A172 (cell line): Measurements from ENCODE around the gene C1QTNF7. TPM values are rescaled to one million over a fixed set of nuclear protein-coding genes. Genes with fewer than 3 reads are reported as not detected.

Experiments used
- DNase-seq: peaks from one replicate; pipeline ENCODE4 v3.0.0-alpha.2; 2015; ENCODE audit warnings: low spot score
- total RNA-seq: library from RNA; depleted of rRNA; stranded (reverse); fragments of >200 nt; shearing (Covaris generic); gene quantifications from 2 replicates; pipeline ENCODE4 v1.2.3, GENCODE V29; 2014

Gene C1QTNF7
- total RNA-seq, 1 experiment from 2014 or later, result not detected

- DNase-seq, result peak; percentile 35
Measured at GRCh38 chr4:15457406-15458201, 29.8 kb downstream of the C1QTNF7 start.

DNA sequence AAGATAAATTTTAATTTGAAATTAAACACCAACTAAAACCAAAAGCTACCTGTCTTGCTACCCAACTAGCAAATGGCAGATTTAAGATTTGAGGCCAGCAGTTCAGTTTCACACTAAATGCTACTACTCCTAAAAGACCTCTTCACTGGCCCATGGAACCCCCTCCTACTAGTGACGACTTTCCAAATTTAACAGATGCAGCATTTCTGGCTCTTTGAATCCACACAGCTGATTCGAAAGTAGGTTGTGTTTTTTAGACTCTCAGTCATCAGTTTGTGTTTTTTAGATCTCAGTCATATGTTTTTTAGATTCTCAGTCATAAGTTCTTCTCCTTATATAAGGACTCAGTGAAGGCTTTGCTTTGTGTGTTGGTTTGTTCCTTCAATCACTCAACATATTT lies 30.8 kb downstream of the C1QTNF7 start:
- no peak for DNase-seq

DNA sequence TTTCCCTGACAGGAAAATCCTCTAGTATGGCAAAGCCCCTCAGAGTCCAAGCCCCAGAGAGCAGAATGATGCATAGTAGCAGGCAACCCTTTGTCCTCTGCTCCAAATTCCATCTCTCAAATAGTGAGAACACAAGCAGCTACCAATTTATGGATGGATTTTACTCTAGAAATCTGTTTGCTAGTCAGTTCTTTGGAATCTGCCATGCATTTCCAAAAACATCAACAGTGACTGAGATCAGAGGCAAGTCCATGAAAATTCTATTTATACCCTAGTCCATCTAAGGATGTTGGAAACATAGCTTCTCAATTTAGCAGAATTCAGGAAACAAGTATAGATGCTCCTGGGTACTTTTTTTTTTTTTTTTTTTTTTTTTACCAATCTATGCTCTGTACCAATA lies 31.9 kb downstream of the C1QTNF7 start:
- no peak for DNase-seq

GRCh38 chr4:15466596-15466995 lies 38.8 kb downstream of the C1QTNF7 start:
- DNase-seq, result no peak

DNA sequence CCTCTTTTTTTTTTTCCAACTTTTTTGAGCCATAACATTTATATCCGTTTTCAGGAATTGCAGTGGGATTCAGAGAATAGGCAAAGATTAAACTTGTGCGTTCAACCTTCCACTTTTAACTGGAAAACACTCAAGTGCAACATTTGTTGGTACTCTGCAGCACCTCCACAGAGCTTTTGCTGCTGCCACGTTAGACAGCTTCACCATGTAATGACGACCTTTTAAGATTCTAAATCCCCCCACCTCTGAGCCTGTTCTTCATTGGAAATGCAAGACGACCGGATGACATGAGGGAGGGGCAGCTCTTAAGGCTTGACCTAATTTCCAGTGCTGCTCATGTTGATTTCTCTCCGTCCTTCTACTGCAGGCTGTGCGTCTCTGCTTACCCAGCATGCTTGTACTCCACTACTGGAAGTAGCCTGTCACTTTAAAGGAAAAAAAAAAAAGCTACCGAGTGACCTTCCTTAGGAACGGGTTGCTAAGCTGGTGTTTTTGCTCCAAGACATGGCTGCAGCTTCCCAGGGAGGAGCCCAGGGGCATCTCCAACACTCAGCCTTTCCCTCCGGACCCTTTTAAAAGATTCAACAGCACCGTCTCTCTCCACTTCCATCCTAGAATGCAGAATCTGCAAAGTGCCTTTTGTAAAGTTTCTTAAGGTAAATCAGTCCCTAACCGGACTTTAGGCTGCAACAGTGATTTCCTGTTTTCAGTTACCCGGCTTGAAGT lies 41.7 kb downstream of the C1QTNF7 start, which contains the start of gene CC2D2A:
CC2D2A (plus strand) TSS at position 481 of the 726 bp plus-strand sequence. CDS start 6,051 bp downstream, outside the sequence.
- DNase-seq, result peak; percentile 28

DNA sequence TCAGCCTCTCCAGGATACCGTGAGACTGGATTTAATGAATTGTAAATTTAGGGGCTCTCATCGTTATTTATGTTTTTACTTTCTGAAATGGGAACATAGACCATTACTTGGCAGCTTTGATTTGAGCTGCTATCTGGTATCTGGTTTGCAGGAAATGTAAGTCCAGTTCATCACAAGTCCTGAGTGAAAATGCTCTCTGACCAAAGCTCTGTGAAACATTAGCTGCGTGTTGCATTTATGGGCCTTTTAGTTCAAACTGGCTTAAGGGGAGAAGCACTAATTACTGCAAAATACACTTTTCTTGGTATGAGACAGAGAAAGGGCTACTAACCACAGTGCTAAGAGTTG lies 42.3 kb downstream of the C1QTNF7 start:
- DNase-seq, result no peak

- no peak for DNase-seq
Measured at GRCh38 chr4:15476396-15476795, 48.6 kb downstream of the C1QTNF7 start.

DNA sequence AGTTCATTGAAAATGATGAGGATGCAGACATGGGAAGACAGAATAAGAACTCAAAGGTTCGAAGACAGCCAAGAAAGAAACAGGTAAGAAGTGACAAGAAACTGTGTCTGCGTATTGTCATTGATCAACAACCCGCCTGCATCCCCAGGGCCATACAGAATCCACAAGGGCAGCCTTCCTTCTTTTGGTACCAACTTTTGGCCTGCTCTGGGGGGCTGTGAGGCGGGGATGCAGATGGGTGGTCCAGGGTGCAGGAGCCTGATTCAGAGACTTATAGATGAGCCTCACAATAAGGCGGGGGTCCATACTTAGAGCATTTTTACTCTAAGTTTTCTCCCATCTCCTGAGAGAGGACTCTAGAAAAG lies 50.9 kb downstream of the C1QTNF7 start:
- DNase-seq, result no peak

DNA sequence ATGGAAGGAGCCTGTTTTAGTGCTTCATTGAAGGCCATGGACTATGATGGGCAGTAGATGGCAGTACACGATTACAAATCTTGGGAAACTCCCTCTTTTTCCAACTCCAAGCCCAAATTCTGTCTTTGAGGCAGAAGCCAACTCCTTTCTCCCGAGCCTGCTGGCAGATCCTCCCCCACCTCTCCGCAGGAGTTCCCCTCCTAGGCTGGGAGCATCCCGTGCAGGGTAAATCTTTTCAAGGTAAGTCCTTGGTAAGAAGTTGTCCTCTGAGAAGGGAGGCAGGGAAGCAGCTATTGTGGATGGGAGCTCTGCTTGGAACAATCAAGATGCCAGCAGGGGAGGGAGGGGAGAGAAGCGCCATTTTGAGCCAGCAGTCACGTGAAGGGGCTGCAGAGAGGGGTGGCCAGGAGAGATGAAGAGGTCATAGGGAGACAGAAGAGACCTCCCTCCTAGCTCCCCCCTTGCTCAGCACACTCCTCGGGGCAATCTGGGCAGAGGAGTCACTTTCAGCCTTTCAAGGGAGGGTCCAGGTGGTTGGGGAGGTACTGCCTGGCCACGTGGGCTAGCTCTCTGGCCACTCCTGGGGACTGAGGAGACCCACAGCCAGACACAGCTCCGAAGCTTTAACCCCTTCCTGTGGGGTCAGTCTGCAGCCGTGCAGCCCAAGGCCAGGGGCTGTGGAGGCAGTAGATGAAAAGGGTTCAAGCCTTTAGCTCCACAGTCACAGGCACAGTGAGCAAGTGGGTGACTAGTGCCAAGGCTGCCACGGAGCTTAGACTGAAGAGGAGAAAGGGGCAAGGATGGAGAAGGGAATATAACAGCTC lies 51.5 kb downstream of the C1QTNF7 start:
- peak; percentile 84 for DNase-seq

DNA sequence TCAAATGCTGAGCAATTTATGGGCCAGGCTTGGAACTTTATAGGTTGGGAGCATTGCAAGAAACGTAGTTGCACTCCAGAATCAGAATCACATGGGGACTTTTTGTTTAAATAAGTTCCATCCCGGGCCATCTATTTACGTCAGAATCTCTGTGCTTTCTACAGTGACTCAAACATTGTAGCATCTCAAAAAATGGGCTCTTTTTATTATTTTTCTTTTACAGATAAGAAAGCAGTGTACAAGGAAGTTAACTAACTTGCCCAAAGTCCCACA lies 52.0 kb downstream of the C1QTNF7 start:
- no peak for DNase-seq

DNA sequence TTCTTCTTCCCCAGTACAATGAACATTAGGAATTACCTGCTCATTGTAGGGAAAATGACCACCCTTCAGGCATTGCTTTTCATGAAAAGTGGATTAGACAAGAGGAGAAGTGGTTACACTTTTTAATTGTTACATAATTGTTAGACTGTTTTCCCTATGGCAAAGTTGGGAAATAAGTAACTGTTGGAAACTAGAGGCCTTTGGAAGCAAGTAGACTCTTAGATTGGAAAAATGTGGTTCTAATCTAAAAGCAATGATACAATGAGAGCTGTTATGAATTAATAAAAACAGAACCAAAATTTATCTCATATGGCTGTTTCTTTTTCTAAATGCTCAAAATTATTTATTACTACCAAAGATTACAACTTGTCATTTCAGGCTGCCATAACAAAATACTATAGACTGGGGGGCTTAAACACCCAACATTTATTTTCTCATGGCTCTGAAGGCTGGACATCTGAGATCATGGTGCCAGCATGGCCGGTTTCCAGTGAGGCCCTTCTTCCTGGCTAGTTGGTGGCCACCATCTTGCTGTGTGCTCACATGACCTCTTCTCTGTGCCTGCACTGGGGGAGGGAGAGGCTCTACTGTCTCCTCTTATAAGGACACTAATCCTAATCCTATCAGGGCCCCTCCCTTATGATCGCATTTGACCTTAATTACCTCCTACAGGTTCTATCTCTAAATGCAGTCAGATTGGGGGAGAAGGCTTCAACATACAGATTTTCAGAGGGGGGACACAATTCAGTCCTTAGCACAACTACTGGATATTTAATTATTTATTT lies 54.3 kb downstream of the C1QTNF7 start:
- no peak for DNase-seq

- no peak for DNase-seq
Measured at GRCh38 chr4:15482842-15483241, 55.0 kb downstream of the C1QTNF7 start.

GRCh38 chr4:15488136-15488535 lies 60.3 kb downstream of the C1QTNF7 start:
- no peak for DNase-seq

DNA sequence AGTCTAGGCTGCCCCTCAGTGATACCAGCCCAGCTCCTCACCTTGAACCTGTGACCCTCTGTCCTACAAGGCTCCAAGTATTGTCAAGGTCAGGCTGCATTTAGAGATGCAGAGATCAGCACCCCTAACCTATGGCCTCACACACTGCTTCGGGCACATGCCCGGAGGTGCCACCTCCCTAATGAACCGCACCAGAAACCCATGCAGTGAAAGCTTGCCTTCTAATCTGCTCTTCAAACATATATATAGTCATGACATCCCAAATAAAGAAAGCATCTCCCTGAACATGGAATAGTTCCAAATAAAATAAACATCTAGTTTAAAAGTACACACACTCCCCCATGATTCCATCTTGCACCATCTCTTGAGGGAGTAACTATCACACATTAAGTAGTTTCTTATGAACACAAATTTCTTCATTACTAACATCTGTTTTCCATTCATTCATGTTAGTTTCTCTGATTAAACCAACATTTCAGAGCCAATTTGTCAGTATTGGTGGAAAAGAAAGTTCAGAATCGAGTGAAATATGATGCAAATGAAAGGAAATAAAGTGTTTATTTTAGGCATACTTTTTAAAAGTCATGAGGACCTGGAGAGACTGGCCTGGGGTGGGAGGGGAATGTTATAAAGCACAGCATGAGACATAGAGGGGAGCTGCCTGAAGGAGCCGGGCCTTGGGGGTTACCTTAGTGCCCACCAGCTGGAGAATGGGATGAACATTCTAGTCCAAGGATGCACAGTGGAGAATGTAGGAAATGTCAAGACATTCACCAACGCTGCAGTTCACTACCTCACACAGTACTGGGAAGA lies 61.0 kb downstream of the C1QTNF7 start:
- no peak for DNase-seq

DNA sequence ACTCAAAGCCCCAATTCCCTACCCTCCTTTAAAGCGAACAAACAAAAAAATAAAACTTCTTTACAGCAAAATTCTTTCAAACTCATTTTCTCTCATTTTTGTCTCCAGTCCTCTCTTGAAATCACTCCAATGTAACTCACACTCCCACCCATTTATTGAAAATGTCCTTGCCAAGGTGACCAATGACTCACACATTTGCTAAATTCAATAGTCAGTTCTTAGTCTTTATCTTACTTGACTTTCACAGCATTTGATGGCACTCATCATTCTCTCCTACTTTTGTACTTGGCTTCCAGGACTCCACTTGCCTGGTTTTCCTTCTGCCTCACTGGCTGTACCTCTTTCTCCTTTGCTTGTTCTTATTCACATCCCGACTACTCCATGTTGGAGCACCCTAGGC lies 61.7 kb downstream of the C1QTNF7 start:
- DNase-seq, result no peak

DNA sequence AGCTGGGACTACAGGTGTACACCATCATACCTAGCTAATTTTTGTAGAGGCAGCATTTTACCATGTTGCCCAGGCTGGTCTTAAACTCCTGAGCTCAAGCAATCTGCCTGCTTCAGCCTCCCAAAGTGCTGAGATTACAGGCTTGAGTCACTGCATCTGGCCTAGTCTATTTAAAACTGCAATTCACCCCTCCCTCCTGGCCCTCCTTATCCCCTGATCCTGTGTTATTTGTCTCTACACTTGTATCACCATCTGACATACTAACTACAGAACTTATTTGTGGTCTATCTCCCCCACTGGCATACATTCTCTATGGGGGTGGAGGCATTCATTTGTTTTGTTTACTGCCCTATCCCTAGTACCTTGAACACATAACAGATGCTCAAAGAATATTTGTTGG lies 65.6 kb downstream of the C1QTNF7 start:
- DNase-seq, result no peak

GRCh38 chr4:15495621-15496020 lies 67.8 kb downstream of the C1QTNF7 start:
- DNase-seq, result no peak
